GM12878 (cell line): ENCODE results near the gene RERE. TPM values are rescaled to one million over a fixed set of nuclear protein-coding genes. Genes with fewer than 3 reads are reported as not detected.

ENCODE experiments used
- ATAC-seq: fragments of 200-7000 bp; cut with Tn5 transposase; 3 replicates; pipeline ENCODE4 v1.9.1; 2020; ENCODE audit warnings: mild to moderate bottlenecking, moderate library complexity
- BruUV-seq: library from RNA; stranded (reverse); fragments of 400-500 nt; replicated peaks from 2 replicates; lab custom pipeline; 2021; lab: Mats Ljungman, UMichigan
- CTCF ChIA-PET: fragments of 300-600 bp; sonication (Branson Sonifier 250); formaldehyde crosslinking; extraction: SDS; loops from one replicate; lab custom pipeline; 2021; ENCODE audit warnings: inconsistent platforms; lab: Yijun Ruan, JAX
- POLR2A ChIA-PET: fragments of 350-600 bp; formaldehyde crosslinking; extraction: SDS; loops from one replicate; lab custom pipeline; 2021; ENCODE audit warnings: inconsistent platforms; lab: Charles Lee
- RAD21 ChIA-PET: fragments of 300-600 bp; sonication (Branson Sonifier 250); formaldehyde crosslinking; loops from one replicate; lab custom pipeline; 2023; ENCODE audit warnings: antibody characterized with exemption; ENCODE audit not compliant: unreplicated experiment; lab: Charles Lee
- SMC1A ChIA-PET: fragments of 300-600 bp; sonication (Branson Sonifier 250); formaldehyde crosslinking; loops from one replicate; lab custom pipeline; 2023; ENCODE audit not compliant: unreplicated experiment, uncharacterized antibody; lab: Charles Lee
- DNase-seq: peaks from one replicate; pipeline ENCODE4 v3.0.0-alpha.2; 2011; ENCODE audit warnings: low read depth, low spot score
- FAIRE-seq: peaks from 3 replicates; lab custom pipeline; 2011; peaks lifted over from hg19 to GRCh38; lab: Jason Lieb, UNC
- H2AFZ ChIP-seq: 2 replicates; pipeline ENCODE4 v1.6.0; 2011; ENCODE audit warnings: low read depth, low read length, control low read depth; ENCODE audit not compliant: control insufficient read depth
- H3K27ac ChIP-seq: 2 replicates; pipeline ENCODE4 v1.5.1; 2011; ENCODE audit warnings: control low read depth; ENCODE audit not compliant: control insufficient read depth, insufficient read depth
- H3K27me3 ChIP-seq, 2 experiments: replicated peaks in 1 of 2; 2 replicates each; pipeline versions ENCODE4 v1.6.0 to v1.6.1; 2011; ENCODE audit warnings: low read length in 1 of 2; ENCODE audit not compliant: control insufficient read depth in 2 of 2, insufficient read depth in 2 of 2
- H3K36me3 ChIP-seq, 2 experiments: 2 replicates each; pipeline ENCODE4 v1.5.1; 2011; ENCODE audit warnings: low read length in 1 of 2; ENCODE audit not compliant: control insufficient read depth in 2 of 2, insufficient read depth in 2 of 2
- H3K4me1 ChIP-seq: 2 replicates; pipeline ENCODE4 v1.6.1; 2011; ENCODE audit warnings: mild to moderate bottlenecking, low read length, moderate library complexity, mixed read lengths; ENCODE audit not compliant: control insufficient read depth, insufficient read depth
- H3K4me2 ChIP-seq: 2 replicates; pipeline ENCODE4 v1.6.0; 2011; ENCODE audit warnings: control low read depth; ENCODE audit not compliant: control insufficient read depth, insufficient read depth
- H3K4me3 ChIP-seq: fragments of 200-600 bp; sonication (generic); 2 replicates; pipeline ENCODE4 v1.5.1; 2016
- H3K79me2 ChIP-seq: 2 replicates; pipeline ENCODE4 v1.6.0; 2011; ENCODE audit warnings: low read length; ENCODE audit not compliant: control insufficient read depth, insufficient read depth
- H3K9ac ChIP-seq: 2 replicates; pipeline ENCODE4 v1.8.0; 2011; ENCODE audit warnings: low read length, control low read depth, mixed read lengths; ENCODE audit not compliant: control insufficient read depth, insufficient read depth
- H3K9me3 ChIP-seq: replicated peaks from 3 replicates; pipeline ENCODE4 v1.5.1; 2011; ENCODE audit warnings: mild to moderate bottlenecking, low read length; ENCODE audit not compliant: control insufficient read depth, insufficient read depth
- H4K20me1 ChIP-seq: 2 replicates; pipeline ENCODE4 v1.6.0; 2011; ENCODE audit not compliant: control insufficient read depth, insufficient read depth
- EED ChIP-seq: sonication (generic); IDR thresholded peaks from 2 replicates; pipeline ENCODE4 v1.6.1; 2016; ENCODE audit warnings: antibody characterized with exemption, low read depth
- ETV6 ChIP-seq, 2 experiments: fragments of 450-650 bp in 1 of 2; IDR thresholded peaks in 1 of 2; conservative IDR thresholded peaks in 1 of 2; 2 replicates each; pipeline ENCODE4 v1.6.1; 2014; ENCODE audit warnings: antibody characterized with exemption in 1 of 2, borderline replicate concordance in 1 of 2, low read depth in 1 of 2, mild to moderate bottlenecking in 1 of 2, moderate library complexity in 1 of 2
- FOS ChIP-seq: IDR thresholded peaks from 3 replicates; pipeline ENCODE4 v1.6.1; 2011; ENCODE audit warnings: borderline replicate concordance; ENCODE audit not compliant: insufficient read length; ENCODE audit errors: extremely low read depth
- IKZF2 ChIP-seq, 2 experiments: fragments of 450-650 bp; IDR thresholded peaks; 2 replicates each; pipeline ENCODE4 v1.6.1; 2017; ENCODE audit warnings: mild to moderate bottlenecking in 2 of 2, moderate library complexity in 2 of 2
- KDM1A ChIP-seq: fragments of 200-600 bp; sonication (generic); IDR thresholded peaks from 2 replicates; pipeline ENCODE4 v1.6.1; 2016; ENCODE audit warnings: borderline replicate concordance
- NR2F1 ChIP-seq: fragments of 450-650 bp; conservative IDR thresholded peaks from 2 replicates; pipeline ENCODE4 v1.6.1; 2017; ENCODE audit warnings: mild to moderate bottlenecking
- PML ChIP-seq: IDR thresholded peaks from 2 replicates; pipeline ENCODE4 v1.6.1; 2012; ENCODE audit warnings: low read length, inconsistent platforms
- RAD21 ChIP-seq: IDR thresholded peaks from 2 replicates; pipeline ENCODE4 v1.6.1; 2011; ENCODE audit warnings: mild to moderate bottlenecking, low read depth, low read length, moderate library complexity; ENCODE audit not compliant: insufficient read depth
- RB1 ChIP-seq: fragments of 450-650 bp; formaldehyde crosslinking; IDR thresholded peaks from 2 replicates; pipeline ENCODE4 v1.6.1; 2017; ENCODE audit warnings: mild to moderate bottlenecking, borderline replicate concordance
- RFX5 ChIP-seq: IDR thresholded peaks from 2 replicates; pipeline ENCODE4 v1.6.1; 2011; ENCODE audit warnings: low read depth, low read length, improper control_type of control experiment
- RUNX3 ChIP-seq: IDR thresholded peaks from 2 replicates; pipeline ENCODE4 v1.6.1; 2012; ENCODE audit warnings: low read length, inconsistent platforms
- SIX5 ChIP-seq: IDR thresholded peaks from 2 replicates; pipeline ENCODE4 v1.6.1; 2011; ENCODE audit warnings: mild to moderate bottlenecking, low read depth, low read length, moderate library complexity; ENCODE audit not compliant: severe bottlenecking
- SP1 ChIP-seq: IDR thresholded peaks from one replicate; pipeline ENCODE4 v1.6.1; 2011; ENCODE audit warnings: low read depth, low read length
- SREBF1 ChIP-seq: IDR thresholded peaks from 2 replicates; pipeline ENCODE4 v1.6.1; 2012; ENCODE audit warnings: mild to moderate bottlenecking, low read length
- TCF7 ChIP-seq: IDR thresholded peaks from 2 replicates; pipeline ENCODE4 v1.6.1; 2014; ENCODE audit warnings: antibody characterized with exemption, borderline replicate concordance
- WGBS: methylation state at CpG from one replicate; pipeline ENCODE4 v1.1.6; 2016; ENCODE audit warnings: low lambda C conversion rate; ENCODE audit not compliant: insufficient replicate concordance, insufficient coverage; ENCODE audit errors: missing lambda C conversion rate; 5-methylcytosine and 5-hydroxymethylcytosine counted together
- in situ Hi-C: fragments of 300-500 bp; cut with MboI; formaldehyde crosslinking; loops from 9 replicates; pipeline ENCODE4 v1.14.3; 2018; ENCODE audit warnings: mixed read lengths
- intact Hi-C: fragments of 100-400 bp; cut with micrococcal nuclease; formaldehyde crosslinking; loops from one replicate; pipeline ENCODE4 v1.14.2; 2022; ENCODE audit not compliant: unreplicated experiment
- polyA plus RNA-seq, 11 experiments: library from polyadenylated mRNA; depleted of rRNA in 4 of 11; unstranded in 6 of 11; stranded (reverse) in 5 of 11; fragments of >200 nt; fragmentation: Nextera tagmentation in 4 of 11; fragmentation: Illumina TruSeq in 1 of 11; extraction: Ambion mirVana in 4 of 11; extraction: Trizol in 1 of 11; gene quantifications; 1 replicate in 1 of 11; 2 replicates in 10 of 11; pipeline versions ENCODE4 v1.2.1 to v1.2.3, GENCODE V29; 2011 to 2016; ENCODE audit warnings: inconsistent platforms in 2 of 11, missing spikeins in 2 of 11, low read depth in 1 of 11
- total RNA-seq, 4 experiments: library from RNA; depleted of rRNA in 3 of 4; stranded (reverse); fragments of >200 nt in 3 of 4; fragmentation: Illumina TruSeq in 1 of 4; extraction: Trizol in 1 of 4; gene quantifications; 2 replicates each; pipeline versions ENCODE4 v1.2.1 to v1.2.3, GENCODE V29; 2013 to 2021
- TF ChIP-seq, protein P1 (sequence below): fragments of 450-650 bp; IDR thresholded peaks from 2 replicates; pipeline ENCODE4 v1.6.1; 2017; ENCODE audit warnings: mild to moderate bottlenecking, low read depth, inconsistent platforms; ENCODE audit not compliant: poor library complexity, severe bottlenecking
- TF ChIP-seq, protein P2 (sequence below): fragments of 450-650 bp; IDR thresholded peaks from 2 replicates; pipeline ENCODE4 v1.6.1; 2017; ENCODE audit warnings: borderline replicate concordance
- TF ChIP-seq, protein P3 (sequence below): IDR thresholded peaks from 2 replicates; pipeline ENCODE4 v1.6.1; 2011; ENCODE audit warnings: mild to moderate bottlenecking, low read depth, low read length, moderate library complexity; ENCODE audit not compliant: insufficient replicate concordance
- TF ChIP-seq, protein P4 (sequence below): fragments of 450-650 bp; IDR thresholded peaks from 2 replicates; pipeline ENCODE4 v1.6.1; 2016; ENCODE audit warnings: mild to moderate bottlenecking

The RERE gene
- total and polyA plus RNA-seq, 10 of the 15 experiments (the other 5 are each of a cell fraction or from before 2014, with no cell fraction given): 5.2 to 60.5 (median 20.2) TPM

DNA sequence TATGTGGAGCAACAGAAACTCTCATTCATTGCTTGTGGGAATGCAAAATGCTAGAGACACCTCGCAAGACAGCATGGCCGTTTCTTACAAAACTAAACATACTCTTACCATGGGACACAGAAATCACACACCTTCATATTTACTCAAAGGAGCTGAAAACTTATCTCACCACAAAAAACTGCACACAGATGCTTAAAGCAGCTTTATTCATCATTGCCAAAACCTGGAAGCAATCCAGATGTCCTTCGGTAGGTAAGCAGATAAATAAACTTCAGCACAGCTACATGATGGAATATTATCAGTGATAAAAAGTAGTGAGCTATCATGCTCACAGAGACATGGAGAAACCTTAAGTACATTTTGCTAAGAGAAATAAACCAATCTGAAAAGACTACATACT lies 124.3 kb downstream of the RERE start (continued):
- TF ChIP-seq, protein P1, sequence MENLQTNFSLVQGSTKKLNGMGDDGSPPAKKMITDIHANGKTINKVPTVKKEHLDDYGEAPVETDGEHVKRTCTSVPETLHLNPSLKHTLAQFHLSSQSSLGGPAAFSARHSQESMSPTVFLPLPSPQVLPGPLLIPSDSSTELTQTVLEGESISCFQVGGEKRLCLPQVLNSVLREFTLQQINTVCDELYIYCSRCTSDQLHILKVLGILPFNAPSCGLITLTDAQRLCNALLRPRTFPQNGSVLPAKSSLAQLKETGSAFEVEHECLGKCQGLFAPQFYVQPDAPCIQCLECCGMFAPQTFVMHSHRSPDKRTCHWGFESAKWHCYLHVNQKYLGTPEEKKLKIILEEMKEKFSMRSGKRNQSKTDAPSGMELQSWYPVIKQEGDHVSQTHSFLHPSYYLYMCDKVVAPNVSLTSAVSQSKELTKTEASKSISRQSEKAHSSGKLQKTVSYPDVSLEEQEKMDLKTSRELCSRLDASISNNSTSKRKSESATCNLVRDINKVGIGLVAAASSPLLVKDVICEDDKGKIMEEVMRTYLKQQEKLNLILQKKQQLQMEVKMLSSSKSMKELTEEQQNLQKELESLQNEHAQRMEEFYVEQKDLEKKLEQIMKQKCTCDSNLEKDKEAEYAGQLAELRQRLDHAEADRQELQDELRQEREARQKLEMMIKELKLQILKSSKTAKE: no peak
- TF ChIP-seq RAD21: no peak
- TF ChIP-seq, protein P2, sequence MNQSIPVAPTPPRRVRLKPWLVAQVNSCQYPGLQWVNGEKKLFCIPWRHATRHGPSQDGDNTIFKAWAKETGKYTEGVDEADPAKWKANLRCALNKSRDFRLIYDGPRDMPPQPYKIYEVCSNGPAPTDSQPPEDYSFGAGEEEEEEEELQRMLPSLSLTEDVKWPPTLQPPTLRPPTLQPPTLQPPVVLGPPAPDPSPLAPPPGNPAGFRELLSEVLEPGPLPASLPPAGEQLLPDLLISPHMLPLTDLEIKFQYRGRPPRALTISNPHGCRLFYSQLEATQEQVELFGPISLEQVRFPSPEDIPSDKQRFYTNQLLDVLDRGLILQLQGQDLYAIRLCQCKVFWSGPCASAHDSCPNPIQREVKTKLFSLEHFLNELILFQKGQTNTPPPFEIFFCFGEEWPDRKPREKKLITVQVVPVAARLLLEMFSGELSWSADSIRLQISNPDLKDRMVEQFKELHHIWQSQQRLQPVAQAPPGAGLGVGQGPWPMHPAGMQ: no peak

DNA sequence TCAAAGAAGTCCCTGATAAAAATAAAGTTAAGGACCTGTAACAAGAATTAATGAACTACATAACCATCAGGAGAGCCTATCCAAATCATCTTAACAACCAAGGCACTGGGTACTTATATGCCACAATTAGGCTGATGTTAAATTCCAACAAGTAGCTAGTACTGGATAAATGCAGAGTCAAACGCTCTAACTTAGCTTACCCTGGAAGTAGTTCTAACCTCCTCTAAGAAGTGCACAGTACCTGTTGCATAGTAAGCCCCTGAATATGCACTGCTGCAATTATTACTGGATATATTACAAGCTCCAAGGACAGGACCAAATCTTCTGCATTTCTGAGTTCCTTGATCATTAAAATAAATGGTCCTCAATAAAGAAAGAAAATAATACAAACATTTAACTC lies 125.8 kb downstream of the RERE start:
- no peaks in the 10 kb centered on the region for H3K27me3 ChIP-seq
- peaks cover 2% of the 10 kb centered on the region; the same call in 1 of the 3 replicates for H3K9me3 ChIP-seq
- no peak for FAIRE-seq
- 96% methylated on average over 1 of the region's 1 CpG for WGBS
- ATAC-seq: no peak
- H2AFZ ChIP-seq: no peak overlapping the region
- BruUV-seq: no TSS peak
- DNase-seq: no peak
- ChIA-PET CTCF (interaction anchor here (0.5 to 9.0 kb wide), 6 partner anchors 8 to 160 kb away, joined by 3 to 89 read pairs (median 4); no protein-coding TSS in a partner anchor), SMC1A (interaction anchor here (0.7 to 2.9 kb wide), 6 partner anchors 9 to 130 kb away, joined by 3 to 11 read pairs (median 4); no protein-coding TSS in a partner anchor), POLR2A (no interaction called here), RAD21 (interaction anchor here (1.9 kb wide), 1 partner anchor 9 kb away, joined by 10 read pairs; no protein-coding TSS in a partner anchor)
- peaks cover 23% of the 10 kb centered on the region for H3K4me1 ChIP-seq
- no peak overlapping the region for H3K9ac ChIP-seq
- H3K36me3 ChIP-seq: no peaks in the 10 kb centered on the region
- no peak overlapping the region for H3K4me2 ChIP-seq
- no peaks in the 10 kb centered on the region for H4K20me1 ChIP-seq
- intact Hi-C loops (no loop called here), in situ Hi-C loops (no loop called here)
- no peak overlapping the region for H3K27ac ChIP-seq
- peaks cover 70% of the 10 kb centered on the region for H3K79me2 ChIP-seq
- H3K4me3 ChIP-seq: no peak overlapping the region
- TF ChIP-seq TCF7: no peak
- no peak for TF ChIP-seq SP1
- TF ChIP-seq PML: no peak
- TF ChIP-seq NR2F1: no peak
- TF ChIP-seq SIX5: no peak
- TF ChIP-seq FOS: no peak
- no peak for TF ChIP-seq RUNX3
- no peak for TF ChIP-seq RFX5
- no peak for TF ChIP-seq SREBF1
- no peak for TF ChIP-seq KDM1A
- TF ChIP-seq, protein P3, sequence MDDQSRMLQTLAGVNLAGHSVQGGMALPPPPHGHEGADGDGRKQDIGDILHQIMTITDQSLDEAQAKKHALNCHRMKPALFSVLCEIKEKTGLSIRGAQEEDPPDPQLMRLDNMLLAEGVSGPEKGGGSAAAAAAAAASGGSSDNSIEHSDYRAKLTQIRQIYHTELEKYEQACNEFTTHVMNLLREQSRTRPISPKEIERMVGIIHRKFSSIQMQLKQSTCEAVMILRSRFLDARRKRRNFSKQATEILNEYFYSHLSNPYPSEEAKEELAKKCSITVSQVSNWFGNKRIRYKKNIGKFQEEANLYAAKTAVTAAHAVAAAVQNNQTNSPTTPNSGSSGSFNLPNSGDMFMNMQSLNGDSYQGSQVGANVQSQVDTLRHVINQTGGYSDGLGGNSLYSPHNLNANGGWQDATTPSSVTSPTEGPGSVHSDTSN: no peak
- TF ChIP-seq RB1: no peak
- no peak for TF ChIP-seq ETV6 (conservative IDR thresholded peaks at IDR 0.05 in 1 of 2, IDR thresholded peaks at IDR 0.05 in 1 of 2; ENCODE audit: borderline replicate concordance in 1 of 2, low read depth in 1 of 2)
- TF ChIP-seq EED: no peak
- TF ChIP-seq, protein P4, sequence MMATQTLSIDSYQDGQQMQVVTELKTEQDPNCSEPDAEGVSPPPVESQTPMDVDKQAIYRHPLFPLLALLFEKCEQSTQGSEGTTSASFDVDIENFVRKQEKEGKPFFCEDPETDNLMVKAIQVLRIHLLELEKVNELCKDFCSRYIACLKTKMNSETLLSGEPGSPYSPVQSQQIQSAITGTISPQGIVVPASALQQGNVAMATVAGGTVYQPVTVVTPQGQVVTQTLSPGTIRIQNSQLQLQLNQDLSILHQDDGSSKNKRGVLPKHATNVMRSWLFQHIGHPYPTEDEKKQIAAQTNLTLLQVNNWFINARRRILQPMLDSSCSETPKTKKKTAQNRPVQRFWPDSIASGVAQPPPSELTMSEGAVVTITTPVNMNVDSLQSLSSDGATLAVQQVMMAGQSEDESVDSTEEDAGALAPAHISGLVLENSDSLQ: no peak
- TF ChIP-seq IKZF2 (IDR thresholded peaks at IDR 0.05): no peak
